Measurements from ENCODE around the gene CSMD2.

CSMD2 gene

DNA sequence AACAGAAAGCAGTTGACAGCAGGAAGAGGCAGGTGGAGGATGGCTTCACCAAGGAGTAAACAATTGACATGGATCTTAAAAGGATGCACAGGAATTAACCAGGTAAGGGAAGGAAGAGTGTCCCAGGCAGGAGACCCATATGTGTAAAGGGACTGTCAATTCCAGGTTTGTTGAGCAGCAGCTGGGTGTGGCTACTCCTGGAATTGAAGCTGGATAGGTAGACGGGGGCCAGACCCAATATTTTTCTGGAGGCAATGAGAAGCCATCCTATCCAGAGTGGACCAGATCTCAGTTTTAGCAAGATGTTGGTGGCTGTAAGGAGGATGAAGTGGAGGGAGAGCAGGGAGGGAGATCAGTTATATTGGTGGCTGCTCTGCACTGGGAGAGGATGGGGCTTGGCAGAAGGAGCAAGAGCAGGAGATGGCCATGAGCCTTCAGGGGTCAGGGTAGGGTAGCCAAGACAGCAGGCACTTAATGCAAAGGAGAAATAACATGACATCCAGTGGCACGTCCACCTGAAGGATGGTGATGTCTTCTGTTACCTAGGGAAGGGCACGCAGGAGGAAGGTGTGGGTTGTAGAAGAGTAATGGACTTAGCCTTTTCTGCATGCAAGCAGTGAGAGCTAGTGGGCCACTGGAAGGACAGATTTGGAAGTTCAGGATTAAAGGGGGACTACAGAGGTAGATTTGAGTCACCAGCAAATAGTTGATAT is 447.9 kb downstream of the CSMD2 start:
- TF ChIP-seq, protein P1, sequence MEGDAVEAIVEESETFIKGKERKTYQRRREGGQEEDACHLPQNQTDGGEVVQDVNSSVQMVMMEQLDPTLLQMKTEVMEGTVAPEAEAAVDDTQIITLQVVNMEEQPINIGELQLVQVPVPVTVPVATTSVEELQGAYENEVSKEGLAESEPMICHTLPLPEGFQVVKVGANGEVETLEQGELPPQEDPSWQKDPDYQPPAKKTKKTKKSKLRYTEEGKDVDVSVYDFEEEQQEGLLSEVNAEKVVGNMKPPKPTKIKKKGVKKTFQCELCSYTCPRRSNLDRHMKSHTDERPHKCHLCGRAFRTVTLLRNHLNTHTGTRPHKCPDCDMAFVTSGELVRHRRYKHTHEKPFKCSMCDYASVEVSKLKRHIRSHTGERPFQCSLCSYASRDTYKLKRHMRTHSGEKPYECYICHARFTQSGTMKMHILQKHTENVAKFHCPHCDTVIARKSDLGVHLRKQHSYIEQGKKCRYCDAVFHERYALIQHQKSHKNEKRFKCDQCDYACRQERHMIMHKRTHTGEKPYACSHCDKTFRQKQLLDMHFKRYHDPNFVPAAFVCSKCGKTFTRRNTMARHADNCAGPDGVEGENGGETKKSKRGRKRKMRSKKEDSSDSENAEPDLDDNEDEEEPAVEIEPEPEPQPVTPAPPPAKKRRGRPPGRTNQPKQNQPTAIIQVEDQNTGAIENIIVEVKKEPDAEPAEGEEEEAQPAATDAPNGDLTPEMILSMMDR (conservative IDR thresholded peaks at IDR 0.05), result no peak

DNA sequence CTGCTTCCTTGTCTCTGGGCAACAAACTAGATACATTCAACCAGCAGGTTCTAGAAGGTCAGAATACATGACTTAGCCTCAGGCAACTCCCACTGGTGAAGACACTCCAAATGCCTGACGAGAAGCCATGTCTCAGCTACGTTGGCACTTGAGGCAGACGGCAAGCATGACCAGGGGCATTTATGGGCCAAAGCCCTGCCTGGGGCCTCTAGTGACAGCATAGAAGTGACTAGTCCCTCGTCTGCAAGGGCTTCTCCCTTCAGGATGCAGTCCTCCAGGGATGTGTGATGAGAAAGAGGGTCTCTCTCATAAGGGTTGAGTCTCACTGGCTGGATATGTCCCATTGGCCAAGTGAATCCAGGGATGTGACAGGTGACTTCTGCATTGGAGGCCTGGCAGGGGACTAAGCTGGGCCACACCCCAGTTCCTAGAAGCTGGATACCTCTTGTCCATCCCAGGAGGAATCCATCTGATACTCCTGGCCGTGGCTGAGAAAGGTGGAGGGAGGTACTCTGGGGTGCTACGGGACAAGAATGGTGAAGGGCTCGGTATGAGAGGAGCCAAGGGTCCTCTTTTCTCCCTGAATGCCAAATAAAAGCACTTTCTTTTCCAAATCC is 449.7 kb downstream of the CSMD2 start:
- TF ChIP-seq, protein P1 (conservative IDR thresholded peaks at IDR 0.05), result no peak
- no peak overlapping the region for H3K27ac ChIP-seq

More for the DNA sequence above, 447.9 kb downstream of the CSMD2 start:
- no peak overlapping the region for H3K27ac ChIP-seq

DNA sequence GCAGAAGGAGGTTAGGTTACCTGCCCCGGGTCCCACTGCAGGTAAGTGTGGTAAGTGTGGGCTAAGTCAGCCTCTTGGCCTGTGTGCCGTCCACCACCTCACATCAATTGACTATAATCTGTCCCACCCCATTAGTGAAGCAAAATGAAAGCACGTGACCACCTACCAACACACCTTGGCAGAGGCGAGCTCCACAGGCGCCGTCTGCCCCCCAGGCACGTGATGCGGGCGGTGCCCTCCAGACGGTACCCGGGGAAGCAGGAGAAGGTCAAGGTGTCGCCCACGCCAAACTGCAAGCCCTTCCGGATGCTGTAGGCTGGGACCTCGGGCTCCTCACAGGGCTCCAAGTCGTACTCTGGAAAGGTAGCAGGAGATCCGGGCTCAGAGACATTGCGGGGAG is 450.6 kb downstream of the CSMD2 start:
- no peak overlapping the region for H3K27ac ChIP-seq
- TF ChIP-seq, protein P1 (conservative IDR thresholded peaks at IDR 0.05), result no peak

DNA sequence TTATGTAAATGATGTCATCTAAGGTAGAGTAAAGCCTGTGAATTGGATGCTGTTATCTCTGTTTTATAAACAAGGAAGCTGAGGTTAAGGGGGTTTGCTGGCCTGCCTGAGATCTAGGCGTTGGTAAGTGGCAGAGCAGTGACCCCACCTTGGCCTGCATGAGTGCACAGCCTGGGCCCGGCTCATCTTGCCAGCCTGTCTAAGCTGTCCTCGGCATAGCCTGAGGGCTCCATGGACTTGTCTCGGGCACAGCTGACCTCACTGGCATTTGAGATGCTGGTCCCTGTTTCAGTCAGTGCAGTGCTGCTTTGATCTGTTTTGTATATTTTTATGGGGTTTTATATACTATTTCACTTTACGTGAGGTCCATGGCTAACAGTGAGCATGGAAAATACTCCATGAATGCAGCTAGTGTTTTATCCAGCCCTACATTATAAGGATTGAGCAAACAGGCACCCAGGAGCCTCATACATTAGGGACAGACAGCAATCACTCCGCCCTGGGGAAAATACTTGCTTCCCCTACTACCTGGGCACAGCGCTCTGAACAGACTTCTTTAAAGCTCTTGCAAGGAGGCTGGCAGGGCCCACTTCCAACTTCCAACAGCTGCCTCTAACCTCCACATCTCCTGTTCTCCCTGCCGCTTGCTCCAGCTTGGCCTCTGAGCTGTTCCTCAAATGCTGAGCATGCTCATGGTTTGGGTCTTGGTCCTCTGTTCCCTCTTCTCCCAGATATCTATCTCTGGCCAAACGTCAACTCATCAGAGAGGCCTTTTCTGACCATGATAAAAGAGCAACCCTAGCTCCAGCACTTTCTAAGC is 451.8 kb downstream of the CSMD2 start:
- TF ChIP-seq, protein P1 (conservative IDR thresholded peaks at IDR 0.05), result no peak
- H3K27ac ChIP-seq, result no peak overlapping the region

DNA sequence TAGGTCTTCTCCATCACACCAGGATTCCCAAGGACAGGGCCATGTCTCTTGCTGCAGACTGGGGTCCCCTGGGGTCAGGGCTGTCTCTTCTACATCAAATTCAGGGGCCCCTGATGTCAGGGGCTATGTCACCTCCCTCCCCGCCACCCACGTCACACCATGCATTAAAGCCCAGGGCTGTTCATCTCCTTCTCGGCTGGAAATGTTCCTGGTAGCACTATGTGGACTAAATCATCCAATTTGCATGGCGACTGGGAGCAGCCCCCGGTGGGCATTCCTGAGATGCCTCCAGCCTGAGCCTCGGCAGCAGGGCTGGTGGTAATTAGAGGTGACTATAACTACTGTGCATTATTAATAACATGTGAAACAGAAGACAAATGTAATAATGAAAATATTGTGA is 452.8 kb downstream of the CSMD2 start:
- H3K27ac ChIP-seq, result no peak overlapping the region
- TF ChIP-seq, protein P1 (conservative IDR thresholded peaks at IDR 0.05), result no peak

DNA sequence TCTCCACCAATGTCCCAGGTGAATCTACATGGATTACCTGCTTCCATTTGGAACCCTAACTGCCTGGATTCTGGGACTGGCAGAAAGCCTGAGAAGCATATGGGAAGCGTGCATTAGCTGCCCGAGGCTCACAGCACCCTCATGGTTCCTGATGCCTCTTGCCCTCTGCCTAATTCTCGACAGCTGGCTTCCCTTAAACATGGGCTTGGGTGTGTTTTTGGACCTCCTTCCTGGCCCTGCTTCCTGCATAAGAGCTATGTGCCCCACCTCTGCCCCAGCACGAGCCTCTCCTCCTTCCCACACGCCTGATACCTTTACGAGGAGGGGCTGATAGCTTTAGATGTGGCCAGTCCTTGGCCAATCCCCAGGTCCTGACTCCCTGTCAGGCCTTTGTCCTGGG is 453.5 kb downstream of the CSMD2 start:
- TF ChIP-seq, protein P1 (conservative IDR thresholded peaks at IDR 0.05), result no peak
- H3K27ac ChIP-seq, result no peak overlapping the region

DNA sequence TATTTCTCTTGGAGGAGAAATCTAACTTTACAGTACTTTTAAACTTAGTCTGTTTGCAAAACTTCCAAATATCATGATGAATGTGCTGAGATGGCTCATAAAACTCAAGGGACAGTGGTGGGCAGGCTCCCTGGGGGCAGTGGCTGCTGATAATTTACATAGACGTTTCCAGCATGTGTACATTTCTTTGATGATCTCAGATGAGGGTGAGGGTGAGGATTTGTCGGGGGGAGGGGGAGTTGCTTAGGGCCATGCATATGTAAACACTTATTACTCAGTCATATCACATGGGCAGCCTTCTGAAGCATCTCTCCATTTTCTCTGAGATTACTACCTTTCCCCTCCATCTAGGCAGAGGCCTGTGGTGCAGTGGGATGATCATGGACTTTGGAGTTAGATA is 454.1 kb downstream of the CSMD2 start:
- H3K27ac ChIP-seq, result no peak overlapping the region
- TF ChIP-seq, protein P1 (conservative IDR thresholded peaks at IDR 0.05), result no peak

Data from VCaP (cell line).